Mucosa of descending colon (tissue), 3 donors: ENCODE results near the gene NIT1. TPM values are rescaled to one million over a fixed set of nuclear protein-coding genes. Genes with fewer than 3 reads are reported as not detected.
"Not testable (repeated sequence)": the region's sequence is repeated elsewhere in the genome, so short reads cannot be mapped to it uniquely, and the experiment has no call there.

Experiments used
- ATAC-seq: fragments of 200-7000 bp; cut with Tn5 transposase; one replicate; pipeline ENCODE4 v1.9.1; 2020; ENCODE audit warnings: mild to moderate bottlenecking, moderate library complexity
- DNase-seq, 3 donors: peaks; one replicate each; pipeline ENCODE4 v3.0.0-alpha.2; 2020
- H3K36me3 ChIP-seq: fragments of 200-600 bp; one replicate; pipeline ENCODE4 v1.8.0; 2021; ENCODE audit warnings: low read depth, mild to moderate bottlenecking
- H3K4me1 ChIP-seq: fragments of 200-600 bp; one replicate; pipeline ENCODE4 v1.8.0; 2021; ENCODE audit warnings: low read depth, mild to moderate bottlenecking
- H3K4me3 ChIP-seq: fragments of 200-600 bp; one replicate; pipeline ENCODE4 v1.8.0; 2021; ENCODE audit warnings: mild to moderate bottlenecking
- H3K9me3 ChIP-seq: fragments of 200-600 bp; one replicate; pipeline ENCODE4 v1.8.0; 2021; ENCODE audit warnings: mild to moderate bottlenecking
- CTCF ChIP-seq: fragments of 200-600 bp; IDR thresholded peaks from one replicate; pipeline ENCODE4 v1.8.0; 2022; ENCODE audit warnings: antibody characterized with exemption, mild to moderate bottlenecking
- intact Hi-C, 2 donors: fragments of 100-400 bp; cut with DNase I in 1 of 2; cut with micrococcal nuclease in 1 of 2; formaldehyde crosslinking; loops; one replicate each; pipeline versions ENCODE4 v1.11.0 to v1.11.1; 2022; cut with DNase I, micrococcal nuclease
- total RNA-seq, 3 donors: library from RNA; stranded (reverse); fragmentation: NEBNext Ultra II Directional in 2 of 3; extraction: Animal tissue kit (Norgen Biotek cat#: 25700) in 2 of 3; gene quantifications; one replicate each; pipeline versions ENCODE4 v1.2.1 to v1.2.4, GENCODE V29; 2021 to 2023
- donor health status: DM: no; HTN: no; CAD: no; lungs with moderate emphysema.
- donor health status: DM: no; HTN: no; CAD: no.
- donor health status: DM: no; HTN: yes; CAD: no.

Gene NIT1
- total RNA-seq, 3 donors from 2014 or later = 56.7 to 79.7 (median 62.8) TPM

DNA sequence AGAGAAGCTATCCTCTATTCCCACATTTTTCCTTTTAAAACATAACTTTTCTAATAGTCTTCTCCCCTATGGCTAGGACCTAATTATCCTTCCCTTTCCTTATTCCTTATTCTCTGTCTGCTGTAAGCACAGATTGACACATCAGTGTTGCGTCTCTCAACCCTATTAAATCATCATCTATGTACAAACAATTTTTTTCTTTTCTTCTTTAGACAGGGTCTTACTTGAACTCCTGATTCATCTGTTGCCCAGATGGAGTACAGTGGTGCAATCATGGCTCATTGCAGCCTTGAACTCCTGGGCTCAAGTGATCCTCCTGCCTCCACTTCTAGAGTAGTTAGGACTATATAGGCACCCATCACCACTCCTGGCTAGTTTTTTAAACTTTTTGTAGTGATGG, 11.5 kb upstream of the NIT1 start:
- Histone ChIP-seq H3K4me1 (no peaks in the 10 kb centered on the region), H3K4me3 (no peak overlapping the region), H3K36me3 (no peaks in the 10 kb centered on the region), H3K9me3 (no peaks in the 10 kb centered on the region)
- ATAC-seq (no peak), DNase-seq (no peak)
- TF ChIP-seq CTCF = no peak
- intact Hi-C loops = no loop called here

GRCh38 chr1:161111117-161111516, 6.8 kb upstream of the NIT1 start:
- ATAC-seq = no peak
- TF ChIP-seq CTCF = no peak

GRCh38 chr1:161111527-161111926, 6.4 kb upstream of the NIT1 start:
- DNase-seq (no peak), ATAC-seq (no peak)
- no peak for TF ChIP-seq CTCF
- intact Hi-C loops = no loop called here
- H3K4me3 ChIP-seq = no peak overlapping the region
- no peaks in the 10 kb centered on the region for H3K9me3 ChIP-seq
- peaks cover 9% of the 10 kb centered on the region for H3K4me1 ChIP-seq
- H3K36me3 ChIP-seq = no peaks in the 10 kb centered on the region

More at GRCh38 chr1:161111117-161111516, 6.8 kb upstream of the NIT1 start:
- Histone ChIP-seq H3K36me3 (no peaks in the 10 kb centered on the region), H3K4me1 (peaks cover 5% of the 10 kb centered on the region), H3K9me3 (no peaks in the 10 kb centered on the region), H3K4me3 (no peak overlapping the region)
- DNase-seq = no peak
- intact Hi-C loops = no loop called here

DNA sequence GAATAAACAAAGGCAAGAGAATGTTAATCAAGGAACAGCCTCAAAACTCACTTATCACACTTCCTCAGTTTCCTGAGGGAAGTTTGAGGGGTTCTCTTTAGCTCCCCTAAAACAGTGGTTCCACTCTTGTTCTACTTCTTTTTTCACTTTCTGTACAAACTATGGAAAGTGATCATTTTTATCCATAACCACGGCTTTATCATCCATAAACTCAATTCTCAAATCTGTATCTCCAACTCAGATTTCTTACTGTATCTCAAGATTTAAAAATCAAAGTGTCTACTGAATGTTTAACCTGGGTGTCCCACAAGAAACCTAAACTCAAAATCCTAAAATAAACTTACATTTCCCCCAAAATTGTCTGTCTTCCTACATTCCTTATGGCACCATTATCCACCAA, 4.0 kb upstream of the NIT1 start:
- intact Hi-C loops = no loop called here
- no peaks in the 10 kb centered on the region for H3K9me3 ChIP-seq
- H3K36me3 ChIP-seq = no peaks in the 10 kb centered on the region
- DNase-seq = no peak
- no peak overlapping the region for H3K4me3 ChIP-seq
- no peak for ATAC-seq
- peaks cover 22% of the 10 kb centered on the region for H3K4me1 ChIP-seq
- TF ChIP-seq CTCF = no peak

GRCh38 chr1:161114556-161114955, 3.3 kb upstream of the NIT1 start:
- Histone ChIP-seq H3K9me3 (no peaks in the 10 kb centered on the region), H3K4me1 (peaks cover 28% of the 10 kb centered on the region), H3K4me3 (no peak overlapping the region), H3K36me3 (no peaks in the 10 kb centered on the region)
- intact Hi-C loops = no loop called here
- ATAC-seq = no peak
- no peak for TF ChIP-seq CTCF
- no peak for DNase-seq

GRCh38 chr1:161115132-161115711, 2.7 kb upstream of the NIT1 start:
- DNase-seq = no peak
- Histone ChIP-seq H3K4me3 (no peak overlapping the region), H3K9me3 (no peaks in the 10 kb centered on the region), H3K36me3 (no peaks in the 10 kb centered on the region), H3K4me1 (peaks cover 35% of the 10 kb centered on the region)
- intact Hi-C loops = no loop called here
- no peak for ATAC-seq
- TF ChIP-seq CTCF = no peak

DNA sequence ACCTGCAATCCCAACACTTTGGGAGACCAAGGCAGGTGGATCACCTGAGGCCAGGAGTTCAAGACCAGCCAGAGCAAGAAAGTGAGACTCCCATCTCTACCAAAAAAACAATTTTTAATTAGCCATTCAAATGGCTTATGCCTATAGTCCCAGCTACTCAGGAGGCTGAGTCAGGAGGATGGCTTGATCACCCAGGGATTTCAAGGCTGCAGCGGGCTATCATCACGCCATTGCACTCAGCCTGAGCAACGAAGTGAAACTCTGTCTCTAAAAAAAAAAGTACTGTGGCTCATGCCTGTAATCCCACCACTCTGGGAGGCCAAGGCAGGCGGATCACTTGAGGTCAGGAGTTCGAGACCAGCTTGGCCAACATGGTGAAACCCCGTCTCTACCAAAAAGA, 1.9 kb upstream of the NIT1 start:
- H3K36me3 ChIP-seq, H3K9me3 ChIP-seq, intact Hi-C loops, DNase-seq, ATAC-seq, H3K4me3 ChIP-seq: not testable (repeated sequence)
- peaks cover 35% of the 10 kb centered on the region for H3K4me1 ChIP-seq
